CD4-positive, alpha-beta T cell treated with Interleukin-17A for 4 hours (primary cell): ENCODE results near the gene SLIT1.

Experiments used
- DNase-seq: peaks from one replicate; pipeline ENCODE4 v3.0.0-alpha.2; 2020; ENCODE audit warnings: mixed read lengths

The SLIT1 gene

DNA sequence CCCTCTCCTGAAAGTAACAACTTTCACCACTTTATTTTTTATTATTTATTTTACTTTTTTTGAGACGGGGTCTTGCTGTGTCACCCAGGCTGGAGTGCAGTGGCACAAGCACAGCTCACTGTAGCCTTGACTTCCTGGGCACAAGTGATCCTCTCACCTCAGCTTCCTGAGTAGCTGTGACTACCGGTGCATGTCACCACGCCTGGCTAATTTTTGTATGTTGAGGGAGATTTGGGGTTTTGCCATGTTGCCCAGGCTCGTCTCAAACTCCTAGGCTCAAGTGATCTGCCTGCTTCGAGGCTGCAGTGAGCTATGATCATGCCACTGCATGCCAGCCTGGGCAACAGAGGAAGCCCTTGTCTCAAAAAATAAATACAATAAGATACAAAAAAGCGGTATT lies 14.9 kb upstream of the SLIT1 start:
- DNase-seq: no peak

DNA sequence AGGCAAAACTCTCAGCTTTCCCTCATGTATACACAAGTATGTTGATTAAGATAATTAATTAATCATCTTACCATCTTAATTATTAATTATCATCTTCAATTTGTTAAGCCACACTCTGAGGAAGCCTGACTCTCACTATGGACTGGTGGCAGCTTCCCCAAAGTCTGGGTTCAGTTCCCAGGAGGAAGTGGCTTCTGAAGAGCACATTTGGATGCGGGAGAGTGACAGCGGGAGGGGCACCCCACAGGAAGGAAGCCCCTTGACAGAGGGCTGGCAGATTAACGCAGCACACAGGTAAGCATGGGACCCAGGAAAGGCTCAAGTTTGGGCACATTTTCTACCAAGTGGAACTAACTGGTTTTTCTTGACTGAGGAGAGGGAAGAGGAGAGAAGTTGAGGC lies 13.4 kb upstream of the SLIT1 start:
- no peak for DNase-seq

GRCh38 chr10:97197030-97197500 lies 11.3 kb upstream of the SLIT1 start:
- DNase-seq: no peak

DNA sequence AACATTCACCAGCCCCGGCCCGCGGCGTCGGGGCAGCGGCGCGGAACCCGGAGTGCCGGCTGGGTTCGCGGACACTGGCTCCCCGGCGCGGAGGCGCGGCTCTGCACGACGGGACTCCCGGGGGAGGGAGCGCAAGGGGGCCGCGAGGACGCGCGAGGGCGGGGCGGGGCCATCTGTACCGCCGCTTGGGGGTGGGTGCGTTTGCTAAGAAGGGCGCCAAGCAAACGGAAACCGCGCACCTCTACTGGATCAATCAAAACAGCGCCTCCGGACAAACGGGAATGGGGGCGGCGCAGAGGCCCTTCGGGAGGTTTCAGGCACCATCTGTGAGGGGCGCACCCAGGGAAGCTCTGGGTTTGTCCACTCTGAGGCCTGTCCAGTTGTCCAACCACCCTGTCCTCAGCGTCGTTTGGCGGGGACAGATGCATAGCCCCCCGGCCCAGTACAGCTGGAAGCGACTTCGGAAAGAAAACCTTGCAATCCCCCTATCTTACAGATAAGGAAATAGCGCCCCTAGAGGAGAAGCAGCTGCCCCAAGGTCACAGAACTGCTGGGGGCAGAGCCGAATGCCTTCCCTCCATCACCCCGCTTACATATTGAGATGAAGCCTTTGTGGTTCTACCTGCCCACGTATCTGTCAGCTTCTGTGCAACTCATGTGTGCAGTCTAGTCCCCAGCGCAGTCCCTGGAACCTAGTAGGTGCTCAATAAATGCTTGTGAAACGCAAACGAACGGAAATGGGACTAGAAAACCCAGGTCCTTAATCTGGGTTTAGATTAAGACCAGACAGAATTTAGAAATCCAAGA lies 10.7 kb upstream of the SLIT1 start:
- peak; percentile 80 for DNase-seq

DNA sequence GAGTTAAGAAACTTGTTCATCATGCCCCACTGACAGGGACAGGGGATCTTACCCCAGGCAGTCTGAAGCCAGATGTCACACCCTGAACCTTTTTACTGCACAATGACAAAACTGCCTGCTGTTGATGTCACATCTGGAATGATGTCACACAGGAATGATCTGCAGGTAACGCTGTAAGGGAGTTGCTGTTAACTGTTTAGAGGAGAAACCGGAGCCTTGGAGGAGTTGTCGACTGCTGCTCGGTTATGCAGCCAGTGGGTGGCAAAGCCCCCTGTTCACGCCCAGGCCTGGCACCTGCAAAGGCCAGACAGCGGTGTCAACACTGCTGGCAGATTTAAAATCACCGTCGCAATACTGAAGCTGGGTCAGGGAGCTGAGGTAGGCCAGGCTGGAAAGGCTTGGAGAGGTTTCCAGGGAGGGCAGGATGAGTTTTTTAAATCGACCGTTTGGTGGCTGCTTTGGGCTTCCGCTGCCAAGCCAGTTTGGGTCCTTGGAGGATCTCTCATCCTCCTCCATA lies 10.0 kb upstream of the SLIT1 start:
- no peak for DNase-seq

GRCh38 chr10:97192952-97193435 lies 7.2 kb upstream of the SLIT1 start:
- no peak for DNase-seq

DNA sequence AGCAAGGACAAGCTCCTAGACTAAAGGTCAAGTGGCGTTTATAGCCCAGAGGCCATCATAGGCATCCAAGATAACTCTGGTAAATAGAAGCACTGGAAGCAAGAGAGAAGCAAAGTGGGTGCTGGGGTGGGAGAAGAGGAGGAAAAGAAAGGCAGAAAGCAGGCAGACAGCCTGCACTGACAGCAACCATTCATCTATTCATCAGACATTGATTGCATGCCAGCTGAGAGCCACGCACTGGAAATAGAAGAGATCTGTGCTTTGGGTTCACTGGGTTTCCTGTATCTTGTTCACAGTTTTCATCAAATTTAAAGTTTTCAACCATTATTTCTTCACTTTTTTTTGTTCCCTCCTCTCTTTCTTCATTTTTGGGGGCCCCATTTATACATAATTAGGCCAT lies 4.7 kb upstream of the SLIT1 start:
- no peak for DNase-seq

DNA sequence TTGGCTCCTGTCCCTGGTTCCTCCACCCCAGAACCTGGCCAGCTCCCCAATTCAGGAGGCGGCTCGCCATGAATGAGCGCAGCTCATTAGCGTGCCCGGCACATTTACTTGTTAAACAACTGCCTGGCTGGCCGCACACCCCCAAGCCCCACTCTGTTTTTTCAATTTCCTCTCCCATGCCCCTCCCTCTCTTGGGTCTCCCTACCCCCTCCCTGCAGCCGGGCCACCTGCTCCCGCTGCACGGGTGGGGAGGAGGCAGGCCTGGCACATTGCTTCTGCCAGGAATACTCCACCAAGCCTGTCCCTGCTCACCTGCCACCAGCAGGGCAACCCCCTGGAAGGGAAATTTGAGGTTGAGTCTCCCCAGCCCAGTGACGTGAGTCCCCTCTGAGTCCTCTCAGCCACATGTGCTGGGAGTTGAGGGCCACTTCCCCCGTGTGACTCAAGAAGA lies 2.5 kb upstream of the SLIT1 start:
- no peak for DNase-seq

DNA sequence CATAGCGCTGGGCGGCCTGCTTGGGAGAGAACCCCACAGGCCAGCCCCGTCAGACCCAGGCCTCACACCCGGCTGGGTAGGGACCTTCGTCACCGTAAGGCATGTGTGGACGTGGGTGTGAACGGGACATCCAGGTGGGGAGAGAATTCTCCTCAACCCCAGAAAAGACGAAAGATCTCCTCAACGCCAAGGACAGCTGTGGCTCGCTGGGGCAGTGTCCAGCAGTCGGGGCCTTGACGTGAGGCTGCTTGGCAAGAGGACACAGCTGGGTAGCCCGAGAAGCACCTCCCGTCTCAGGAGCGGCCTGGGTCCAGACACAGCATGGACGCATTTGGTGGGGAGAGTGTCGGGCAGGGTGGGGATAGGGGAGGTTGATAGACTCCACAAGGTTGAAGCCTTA lies 1.2 kb upstream of the SLIT1 start:
- DNase-seq: no peak

DNA sequence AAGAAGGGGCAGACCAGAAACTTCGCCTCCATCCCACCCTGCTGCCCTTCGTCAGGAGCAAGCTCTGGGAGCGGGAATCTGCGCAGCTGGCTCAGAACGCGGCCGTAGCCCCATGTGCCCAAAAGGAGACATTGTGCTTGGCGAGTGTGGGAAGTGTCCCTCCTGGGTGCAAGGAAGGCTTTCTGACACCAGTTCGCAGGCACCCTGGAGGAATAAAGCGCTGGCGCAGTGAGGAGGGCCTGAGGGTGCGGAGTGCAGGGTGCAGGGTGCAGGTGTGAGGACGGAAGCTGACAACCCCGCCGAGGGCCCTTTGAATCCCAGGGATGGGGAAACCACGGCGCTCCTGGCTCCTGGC lies 811 bp downstream of the SLIT1 start:
- no peak for DNase-seq

DNA sequence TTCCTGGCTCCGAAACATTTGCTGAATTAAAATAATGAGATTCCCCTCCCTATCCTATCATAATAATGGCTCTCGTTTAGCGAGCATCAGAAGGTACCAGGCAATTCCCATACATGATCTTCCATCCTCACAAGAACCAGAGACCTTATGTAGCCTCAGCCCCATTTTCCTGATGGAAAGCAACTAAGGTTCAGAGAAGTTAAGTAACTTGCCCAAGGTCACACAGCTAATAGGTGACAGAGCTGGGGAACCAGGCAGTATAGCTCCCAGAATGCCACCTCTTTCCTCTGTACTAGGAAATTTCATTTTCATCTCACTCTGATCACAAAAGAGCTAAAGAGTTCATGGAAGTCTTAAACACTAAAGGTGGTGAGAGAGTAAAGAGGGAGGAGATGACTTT lies 2.4 kb downstream of the SLIT1 start:
- DNase-seq: no peak

GRCh38 chr10:97182288-97182990 lies 3.3 kb downstream of the SLIT1 start:
- no peak for DNase-seq

DNA sequence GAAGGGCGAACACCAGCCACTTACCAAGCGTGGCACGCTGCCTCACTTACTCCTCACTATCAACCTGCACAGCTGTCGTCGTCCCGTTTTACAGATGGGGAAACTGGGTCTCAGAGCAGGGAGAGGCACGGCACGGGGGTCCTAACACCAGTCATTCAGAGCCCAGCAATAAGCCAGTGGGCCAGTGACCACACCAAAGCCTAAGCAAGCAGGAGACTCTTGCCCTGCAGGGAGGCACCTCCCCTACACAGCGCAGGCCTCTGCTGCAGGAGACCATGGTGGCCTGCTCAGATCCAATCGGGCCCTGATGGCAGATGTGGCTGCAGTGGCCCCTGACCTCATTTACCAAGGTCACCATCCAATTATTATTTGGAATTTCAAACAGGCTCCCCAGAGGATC lies 4.8 kb downstream of the SLIT1 start:
- DNase-seq: no peak

- DNase-seq: no peak
Measured at GRCh38 chr10:97180363-97180755, 5.4 kb downstream of the SLIT1 start.

DNA sequence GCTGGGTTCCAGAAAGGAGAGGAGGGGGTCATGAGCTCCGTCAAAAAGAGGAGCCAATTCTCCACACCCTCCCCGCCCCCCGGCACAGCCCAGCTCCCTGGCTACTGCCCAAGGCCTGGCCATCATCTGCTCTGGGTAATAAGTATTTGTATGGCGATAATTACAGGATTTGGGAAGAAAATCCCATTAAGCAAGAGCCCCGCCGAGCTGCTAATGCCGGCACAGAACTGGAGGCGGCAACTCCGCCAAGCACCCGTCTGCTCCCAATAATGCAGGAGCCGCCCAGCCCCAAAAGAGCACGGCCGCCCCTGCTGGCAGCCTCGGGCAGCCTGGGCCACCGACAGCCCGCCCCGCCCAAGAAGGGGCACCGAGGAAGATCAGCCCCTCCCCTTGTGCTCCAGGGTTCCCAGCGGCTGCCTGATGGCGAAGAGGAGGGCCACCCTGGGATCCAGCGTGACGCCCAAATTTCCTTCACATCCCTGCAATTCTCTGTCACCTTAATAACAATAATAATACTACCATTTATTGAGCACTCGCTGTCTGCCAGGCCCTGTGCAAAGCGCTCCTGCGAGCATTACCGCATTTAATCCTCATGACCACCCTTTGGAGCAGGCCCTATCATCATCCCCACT lies 5.9 kb downstream of the SLIT1 start:
- DNase-seq: no peak

DNA sequence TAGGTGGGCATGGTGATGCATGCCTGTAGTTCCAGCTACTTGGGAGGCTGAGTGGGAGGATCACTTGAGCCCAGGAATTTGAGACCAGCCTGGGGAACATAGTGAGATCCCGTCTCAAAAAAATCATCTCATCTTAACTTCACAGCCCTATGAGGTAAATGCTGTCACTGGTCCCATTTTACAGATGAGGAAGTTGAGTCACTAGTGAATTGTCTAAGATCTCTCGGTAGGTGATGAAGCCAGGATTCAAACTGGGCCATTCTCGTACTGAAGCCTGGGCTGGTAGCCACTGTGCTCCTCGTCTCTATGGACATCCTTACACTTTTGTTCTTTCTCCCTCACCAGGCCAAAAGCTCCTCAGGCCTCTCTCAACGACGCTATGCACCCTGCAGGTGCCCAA lies 6.4 kb downstream of the SLIT1 start:
- no peak for DNase-seq

DNA sequence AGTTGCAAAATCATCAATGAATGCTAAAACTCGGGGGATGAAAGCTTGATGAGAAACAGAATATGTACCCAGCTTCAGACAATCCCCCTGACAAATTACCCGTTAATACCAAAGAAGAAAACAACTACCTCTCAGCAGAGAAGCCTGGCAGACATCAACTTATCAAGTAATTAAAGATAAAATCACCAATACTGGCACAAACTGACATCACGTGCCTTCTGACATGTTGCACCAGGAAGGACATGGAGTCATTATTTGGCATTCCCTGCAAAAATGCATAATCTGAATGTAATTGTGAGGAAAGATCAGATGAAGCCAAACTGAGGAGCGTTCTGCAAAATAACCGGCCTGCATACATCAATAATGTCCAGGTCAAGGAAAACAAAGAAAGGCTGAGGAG lies 7.7 kb downstream of the SLIT1 start:
- no peak for DNase-seq

DNA sequence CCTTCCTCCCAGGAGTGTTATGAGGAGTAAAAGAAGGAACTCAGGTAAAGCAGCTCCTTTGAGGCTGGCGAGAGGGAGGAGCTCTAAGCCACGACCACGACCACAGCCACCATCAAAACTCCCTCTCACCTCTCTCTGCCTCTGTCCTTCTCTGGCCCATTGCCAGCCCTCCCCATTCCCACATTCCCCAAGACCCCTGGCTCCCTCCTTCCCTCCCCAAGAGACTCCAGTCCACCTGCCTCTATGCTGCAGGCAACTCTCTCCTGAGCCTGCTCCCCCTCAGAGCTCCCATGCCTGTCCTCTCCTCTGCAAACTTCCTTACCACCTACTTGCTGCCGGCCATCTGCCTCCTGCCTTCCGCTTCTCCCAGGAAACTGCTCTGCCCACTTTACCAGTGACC lies 9.5 kb downstream of the SLIT1 start:
- no peak for DNase-seq

GRCh38 chr10:97175586-97175985 lies 10.2 kb downstream of the SLIT1 start:
- DNase-seq: no peak

GRCh38 chr10:97174941-97175340 lies 10.8 kb downstream of the SLIT1 start:
- no peak for DNase-seq

- DNase-seq: no peak
Measured at GRCh38 chr10:97174276-97174775, 11.4 kb downstream of the SLIT1 start.

GRCh38 chr10:97173036-97173435 lies 12.7 kb downstream of the SLIT1 start:
- DNase-seq: no peak

GRCh38 chr10:97171001-97171400 lies 14.8 kb downstream of the SLIT1 start:
- no peak for DNase-seq
